Measurements from ENCODE around the gene UBXN7.
"Not testable (repeated sequence)": the region's sequence is repeated elsewhere in the genome, so short reads cannot be mapped to it uniquely, and the experiment has no call there.

Gene UBXN7

GRCh38 chr3:196432137-196432879, at the start of gene UBXN7:
Gene UBXN7, minus strand, starts transcription at chr3:196432427. Its CDS starts 28 bp downstream, at chr3:196432399.
- Mint-ChIP-seq H3K9me3 (no peaks in the 10 kb centered on the region), H3K4me1 (peaks cover 17% of the 10 kb centered on the region), H3K4me3 (peak within 1 kb of the TSS; percentile 88 to 93), H3K27me3 (no peaks in the 10 kb centered on the region), H3K27ac (peak within 1 kb of the TSS; percentile 94 to 96)
- ATAC-seq: peak; percentile 91
- peak; percentile 94 to 95 for DNase-seq

GRCh38 chr3:196477678-196478077, 45.5 kb upstream of the UBXN7 start:
- Mint-ChIP-seq H3K27me3 (no peaks in the 10 kb centered on the region), H3K27ac (no peak overlapping the region), H3K4me1 (no peaks in the 10 kb centered on the region), H3K9me3 (no peaks in the 10 kb centered on the region), H3K4me3 (no peak overlapping the region)
- no peak for DNase-seq
- ATAC-seq: no peak

GRCh38 chr3:196472286-196472685, 40.1 kb upstream of the UBXN7 start:
- H3K9me3 Mint-ChIP-seq: no peaks in the 10 kb centered on the region
- no peak overlapping the region for H3K4me3 Mint-ChIP-seq
- H3K27me3 Mint-ChIP-seq: no peaks in the 10 kb centered on the region
- ATAC-seq (no peak), DNase-seq (no peak)
- H3K27ac Mint-ChIP-seq: no peak overlapping the region
- H3K4me1 Mint-ChIP-seq: peaks cover 6% of the 10 kb centered on the region

- no peak for DNase-seq
- no peaks in the 10 kb centered on the region for H3K27me3 Mint-ChIP-seq
- H3K4me3 Mint-ChIP-seq: no peak overlapping the region
- no peak overlapping the region for H3K27ac Mint-ChIP-seq
- H3K4me1 Mint-ChIP-seq: peaks cover 6% of the 10 kb centered on the region
- no peaks in the 10 kb centered on the region for H3K9me3 Mint-ChIP-seq
- no peak for ATAC-seq
Measured at GRCh38 chr3:196471551-196471950, 39.3 kb upstream of the UBXN7 start.

- DNase-seq, H3K4me3 Mint-ChIP-seq, H3K27me3 Mint-ChIP-seq, H3K9me3 Mint-ChIP-seq, H3K4me1 Mint-ChIP-seq, ATAC-seq, H3K27ac Mint-ChIP-seq: not testable (repeated sequence)
Measured at GRCh38 chr3:196470182-196470581, 38.0 kb upstream of the UBXN7 start.

GRCh38 chr3:196463804-196464203, 31.6 kb upstream of the UBXN7 start:
- DNase-seq (no peak), ATAC-seq (no peak)
- Mint-ChIP-seq H3K4me1 (no peaks in the 10 kb centered on the region), H3K27ac (no peak overlapping the region), H3K27me3 (no peaks in the 10 kb centered on the region), H3K4me3 (no peak overlapping the region), H3K9me3 (peaks cover 10 to 18% of the 10 kb centered on the region in 2 donors)

GRCh38 chr3:196463478-196463756, 31.2 kb upstream of the UBXN7 start:
- DNase-seq: no peak

GRCh38 chr3:196462680-196463477, 30.7 kb upstream of the UBXN7 start:
- H3K9me3 Mint-ChIP-seq: peaks cover 10 to 18% of the 10 kb centered on the region in 2 donors
- not testable (repeated sequence) for H3K4me3 Mint-ChIP-seq, DNase-seq, ATAC-seq, H3K27ac Mint-ChIP-seq, H3K27me3 Mint-ChIP-seq, H3K4me1 Mint-ChIP-seq

More at GRCh38 chr3:196463478-196463756, 31.2 kb upstream of the UBXN7 start:
- Mint-ChIP-seq H3K27me3 (no peaks in the 10 kb centered on the region), H3K4me1 (no peaks in the 10 kb centered on the region), H3K4me3 (no peak overlapping the region), H3K27ac (no peak overlapping the region), H3K9me3 (peaks cover 10 to 18% of the 10 kb centered on the region in 2 donors)
- ATAC-seq: no peak

- no peaks in the 10 kb centered on the region for H3K4me1 Mint-ChIP-seq
- no peak overlapping the region for H3K27ac Mint-ChIP-seq
- no peaks in the 10 kb centered on the region for H3K27me3 Mint-ChIP-seq
- peaks cover 10 to 12% of the 10 kb centered on the region in 2 donors for H3K9me3 Mint-ChIP-seq
- H3K4me3 Mint-ChIP-seq: no peak overlapping the region
- ATAC-seq (no peak), DNase-seq (no peak)
Measured at GRCh38 chr3:196458063-196458462, 25.8 kb upstream of the UBXN7 start.

- not testable (repeated sequence) for H3K4me3 Mint-ChIP-seq, H3K27me3 Mint-ChIP-seq, H3K9me3 Mint-ChIP-seq, H3K27ac Mint-ChIP-seq, H3K4me1 Mint-ChIP-seq
- ATAC-seq: peak; percentile 33
- DNase-seq: peak in 1 of 2 donors; percentile 32
Measured at GRCh38 chr3:196457470-196457869, 25.2 kb upstream of the UBXN7 start.

GRCh38 chr3:196454935-196455334, 22.7 kb upstream of the UBXN7 start:
- DNase-seq (no peak), ATAC-seq (no peak)
- Mint-ChIP-seq H3K27ac (no peak overlapping the region), H3K27me3 (no peaks in the 10 kb centered on the region), H3K4me1 (no peaks in the 10 kb centered on the region), H3K4me3 (no peak overlapping the region), H3K9me3 (no peaks in the 10 kb centered on the region)

- not testable (repeated sequence) for H3K27me3 Mint-ChIP-seq, DNase-seq, H3K4me3 Mint-ChIP-seq, H3K27ac Mint-ChIP-seq, H3K4me1 Mint-ChIP-seq, ATAC-seq, H3K9me3 Mint-ChIP-seq
Measured at GRCh38 chr3:196445391-196445790, 13.2 kb upstream of the UBXN7 start.

- Mint-ChIP-seq H3K9me3 (no peaks in the 10 kb centered on the region), H3K4me3 (no peak overlapping the region), H3K27ac (no peak overlapping the region), H3K4me1 (no peaks in the 10 kb centered on the region), H3K27me3 (no peaks in the 10 kb centered on the region)
- ATAC-seq (no peak), DNase-seq (no peak)
Measured at GRCh38 chr3:196444500-196444894, 12.3 kb upstream of the UBXN7 start.

GRCh38 chr3:196440696-196441095, 8.5 kb upstream of the UBXN7 start:
- H3K27ac Mint-ChIP-seq: no peak overlapping the region
- H3K4me3 Mint-ChIP-seq: no peak overlapping the region
- no peak for ATAC-seq
- no peaks in the 10 kb centered on the region for H3K27me3 Mint-ChIP-seq
- H3K9me3 Mint-ChIP-seq: no peaks in the 10 kb centered on the region
- no peaks in the 10 kb centered on the region for H3K4me1 Mint-ChIP-seq
- no peak for DNase-seq

GRCh38 chr3:196440041-196440537, 7.9 kb upstream of the UBXN7 start:
- no peak for DNase-seq
- Mint-ChIP-seq H3K4me1 (no peaks in the 10 kb centered on the region), H3K27ac (peak overlapping the region in 1 of 2 donors; percentile 19), H3K4me3 (no peak overlapping the region), H3K27me3 (no peaks in the 10 kb centered on the region), H3K9me3 (no peaks in the 10 kb centered on the region)
- no peak for ATAC-seq
